Activated CD8-positive, alpha-beta memory T cell treated with anti-CD3 and anti-CD28 coated beads, Interleukin-2, amount 50 U/mL, for 1 hour (primary cell): Measurements from ENCODE around the gene SDR9C7.
"Not testable (repeated sequence)": the region's sequence is repeated elsewhere in the genome, so short reads cannot be mapped to it uniquely, and the experiment has no call there.

ENCODE experiments used
- DNase-seq: peaks from one replicate; pipeline ENCODE4 v3.0.0-alpha.2; 2020; ENCODE audit errors: extremely low read depth

Gene SDR9C7

DNA sequence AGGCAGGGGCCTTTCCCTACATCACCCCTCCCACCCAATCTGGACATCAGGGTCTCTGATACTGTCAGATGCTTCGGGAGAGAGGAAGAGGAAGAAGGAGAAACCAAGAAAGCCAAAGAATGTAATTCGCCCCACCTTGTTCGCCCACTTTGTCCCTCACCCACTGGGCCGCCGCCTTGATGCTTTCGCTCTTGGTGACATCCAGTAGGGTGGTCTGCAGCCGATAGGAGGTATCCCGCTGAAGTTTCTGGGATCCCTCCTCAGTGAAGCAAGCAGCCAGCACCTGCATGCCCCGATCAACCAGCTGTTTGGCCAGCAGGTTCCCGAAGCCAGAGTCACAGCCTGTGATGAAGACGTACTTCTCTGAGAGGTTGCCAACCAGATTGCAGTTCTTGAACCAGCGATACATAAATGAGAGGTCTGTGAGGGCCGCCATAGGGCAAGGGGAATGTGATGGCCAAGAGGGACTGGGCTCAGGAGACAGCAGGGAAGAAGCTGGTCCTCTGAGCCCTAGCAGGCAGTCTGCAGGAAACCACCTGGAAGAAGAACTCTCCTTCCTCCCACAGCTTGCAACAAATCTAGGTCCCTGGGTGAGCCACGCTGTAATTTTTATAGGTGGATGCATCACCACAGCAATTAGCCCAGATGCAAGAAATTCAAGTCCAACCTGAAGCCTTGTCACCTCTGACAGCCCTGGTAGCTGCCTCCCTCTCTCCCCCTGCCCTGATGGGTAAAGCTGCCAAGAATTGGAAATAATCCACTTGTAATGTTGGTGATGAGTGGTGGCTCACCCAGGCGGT is at the start of gene SDR9C7:
SDR9C7 (minus strand) TSS at position 583 of the 800 bp plus-strand sequence; CDS start at position 436, 147 bp downstream.
- DNase-seq, result no peak

DNA sequence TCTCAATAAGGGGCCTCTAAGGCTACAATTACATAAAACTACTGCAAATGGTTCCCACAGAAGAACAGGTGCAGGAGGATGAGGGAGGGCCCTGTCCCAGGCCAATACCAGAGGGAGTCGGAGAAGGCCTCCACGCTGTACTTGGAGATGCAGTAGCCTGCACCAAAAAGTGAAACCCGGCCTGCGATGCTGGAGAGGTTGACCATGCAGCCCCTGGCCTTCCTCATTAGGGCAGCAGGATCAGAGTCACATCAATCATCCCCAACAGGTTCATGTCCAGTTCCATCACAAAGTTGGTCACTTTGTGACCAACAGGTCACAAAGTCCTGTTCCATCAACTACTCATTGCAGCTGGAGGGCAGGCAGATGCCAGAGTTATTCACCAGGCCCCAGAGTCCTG is 49.2 kb upstream of the SDR9C7 start:
- no peak for DNase-seq

DNA sequence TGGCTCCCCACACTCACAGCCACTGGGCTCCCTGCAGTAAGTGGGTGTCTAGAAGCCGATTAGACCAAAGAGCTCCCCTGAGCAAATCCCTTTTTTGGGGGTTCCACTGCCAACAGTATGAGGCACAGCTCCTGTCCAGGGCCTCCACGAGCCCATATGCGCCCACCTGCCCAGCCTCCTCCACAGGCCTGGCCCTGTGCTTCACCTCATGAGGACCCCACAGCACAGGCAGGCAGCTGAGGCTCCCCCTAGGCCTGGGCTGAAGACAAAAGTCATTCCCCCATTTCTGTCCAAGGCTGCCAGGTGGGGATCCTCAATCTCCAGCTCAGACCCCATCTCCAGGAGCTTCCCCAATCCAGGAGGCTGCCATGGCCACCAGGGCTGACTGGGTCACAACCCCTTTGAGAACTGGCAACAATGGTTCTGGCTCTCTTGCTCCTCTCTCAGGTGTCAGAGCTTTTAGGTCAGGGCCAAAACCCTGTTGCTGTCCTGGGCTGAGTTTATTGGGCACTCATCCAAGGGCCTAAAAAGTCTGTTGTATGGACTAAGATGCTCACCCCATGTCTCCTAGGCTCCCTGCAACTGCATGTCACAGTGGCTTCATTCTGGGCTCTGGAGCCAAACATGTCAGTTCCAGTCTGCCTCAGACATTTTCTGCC is 48.5 kb upstream of the SDR9C7 start:
- DNase-seq, result not testable (repeated sequence)

DNA sequence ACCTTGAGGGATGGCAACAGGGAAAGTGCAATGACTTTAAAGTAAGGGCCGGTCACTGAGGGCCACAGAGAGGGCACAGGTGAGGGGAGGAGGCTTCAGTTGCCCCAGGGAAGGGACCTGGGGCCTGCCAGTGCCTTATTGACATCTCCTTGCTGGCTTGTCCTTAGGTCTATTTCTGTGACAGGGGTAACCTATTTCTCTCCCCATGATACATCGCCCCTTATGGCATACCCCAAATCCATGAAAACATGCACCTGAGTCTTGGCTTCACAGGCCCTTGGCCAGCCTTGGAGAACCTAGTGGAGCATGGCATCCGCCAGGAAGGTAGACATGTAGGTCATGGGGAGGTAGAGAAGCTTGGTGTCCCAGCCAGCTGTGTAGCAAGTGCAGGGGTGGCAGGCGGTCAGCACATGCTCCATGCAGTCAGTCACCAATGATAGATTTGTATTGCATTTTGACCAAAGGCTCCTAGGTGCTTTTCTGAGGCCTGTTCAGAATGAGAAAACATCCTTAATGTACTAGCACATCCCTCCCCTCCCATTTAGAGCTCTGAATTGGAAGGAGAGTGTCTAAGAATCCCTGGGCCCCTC is 46.8 kb upstream of the SDR9C7 start:
- no peak for DNase-seq

GRCh38 chr12:56980268-56980667 is 46.1 kb upstream of the SDR9C7 start:
- no peak for DNase-seq

GRCh38 chr12:56979628-56980027 is 45.4 kb upstream of the SDR9C7 start:
- no peak for DNase-seq

GRCh38 chr12:56978397-56979138 is 44.4 kb upstream of the SDR9C7 start:
- no peak for DNase-seq

DNA sequence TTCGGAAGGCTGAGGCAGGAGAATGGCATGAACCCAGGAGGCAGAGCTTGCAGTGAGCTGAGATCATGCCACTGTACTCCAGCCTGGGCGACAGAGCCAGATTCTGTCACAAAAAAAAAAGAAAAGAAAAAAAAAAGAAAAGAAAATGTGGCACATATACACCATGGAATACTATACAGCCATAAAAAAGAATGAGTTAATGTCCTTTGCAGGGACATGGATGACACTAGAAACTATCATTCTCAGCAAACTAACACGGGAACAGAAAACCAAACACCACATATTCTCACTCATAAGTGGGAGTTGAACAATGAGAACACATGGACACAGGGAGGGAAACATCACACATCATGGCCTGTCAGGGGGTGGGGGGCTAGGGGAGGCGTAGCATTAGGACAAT is 43.2 kb upstream of the SDR9C7 start:
- DNase-seq, result not testable (repeated sequence)

- DNase-seq, result not testable (repeated sequence)
These were observed 40.0 kb upstream of the SDR9C7 start for GRCh38 chr12:56974224-56974623.

- not testable (repeated sequence) for DNase-seq
These were observed 34.7 kb upstream of the SDR9C7 start for GRCh38 chr12:56968910-56969309.

GRCh38 chr12:56965997-56966642 is 31.9 kb upstream of the SDR9C7 start:
- DNase-seq, result not testable (repeated sequence)

GRCh38 chr12:56965124-56965523 is 30.9 kb upstream of the SDR9C7 start:
- not testable (repeated sequence) for DNase-seq

- not testable (repeated sequence) for DNase-seq
These were observed 29.3 kb upstream of the SDR9C7 start for GRCh38 chr12:56963557-56963956.

GRCh38 chr12:56962247-56962646 is 28.0 kb upstream of the SDR9C7 start:
- DNase-seq, result not testable (repeated sequence)

DNA sequence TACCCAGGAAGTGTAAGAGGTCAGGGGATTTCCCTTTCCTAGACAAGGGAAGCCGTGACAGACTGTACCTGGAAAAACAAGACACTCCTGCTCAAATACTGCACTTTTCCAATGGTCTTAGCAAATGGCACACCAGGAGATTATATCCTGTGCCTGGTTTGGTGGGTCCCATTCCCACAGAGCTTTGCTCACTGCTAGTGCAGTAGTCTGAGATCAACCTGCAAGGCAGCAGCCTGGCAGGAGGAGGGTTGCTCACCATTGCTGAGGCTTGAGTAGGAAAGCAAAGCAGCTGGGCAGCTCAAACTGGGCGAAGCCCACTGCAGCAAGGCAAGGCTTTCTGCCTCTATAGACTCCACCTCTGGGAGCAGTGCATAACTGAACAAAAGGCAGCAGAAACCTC is 24.2 kb upstream of the SDR9C7 start:
- DNase-seq, result no peak

GRCh38 chr12:56957229-56958052 is 23.2 kb upstream of the SDR9C7 start, which contains the start of gene RDH16:
Gene RDH16, minus strand, starts transcription at chr12:56957608. Its CDS starts 146 bp downstream, at chr12:56957462.
- DNase-seq, result no peak

- DNase-seq, result no peak
These were observed 21.5 kb upstream of the SDR9C7 start for GRCh38 chr12:56955631-56956256.

GRCh38 chr12:56954958-56955355 is 20.7 kb upstream of the SDR9C7 start:
- no peak for DNase-seq

DNA sequence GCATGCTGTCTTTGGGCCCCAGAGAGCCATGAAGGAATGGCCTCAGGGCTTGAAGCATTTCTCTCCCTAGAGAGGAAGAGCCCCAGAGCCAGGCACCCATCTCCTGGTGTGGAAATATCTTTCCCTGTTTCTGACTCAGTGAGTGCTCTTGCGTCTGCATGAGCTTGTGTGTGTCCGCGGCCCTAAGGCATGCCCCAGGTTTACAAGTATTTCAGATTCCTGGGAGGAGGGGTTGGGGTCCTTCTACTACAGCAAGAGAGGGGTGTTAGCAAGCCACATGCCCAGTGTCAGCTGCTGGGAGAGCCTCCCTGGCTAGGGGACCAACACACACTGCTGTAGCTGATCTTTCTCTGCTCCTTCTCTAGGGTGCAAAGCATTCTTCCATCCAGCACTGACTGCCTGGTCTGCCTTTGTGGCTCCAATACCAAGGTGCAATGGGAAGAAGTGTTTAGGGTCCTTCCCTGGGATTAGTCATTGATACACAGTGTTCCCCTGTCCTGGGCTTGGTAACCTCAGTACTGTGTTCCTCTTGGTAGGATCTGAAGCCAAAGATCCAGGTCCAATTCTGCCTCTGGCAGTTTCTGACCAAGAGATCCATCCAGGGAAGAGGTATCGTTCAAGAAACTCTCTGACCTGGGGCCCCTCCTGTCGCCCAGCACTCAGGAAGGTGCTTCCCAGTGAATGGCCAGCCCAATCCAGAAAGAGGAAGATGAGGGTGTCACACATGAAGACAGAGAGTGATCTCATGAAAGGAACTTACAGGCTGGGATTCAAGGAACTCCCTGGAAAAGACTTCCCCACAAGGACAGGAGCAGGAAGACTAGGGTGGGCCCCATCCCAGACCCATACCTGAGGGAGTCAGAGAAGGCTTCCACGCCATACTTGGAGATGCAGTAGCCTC is 20.1 kb upstream of the SDR9C7 start:
- no peak for DNase-seq
